MV-4-11 (cell line): ENCODE data around the gene CLCN3.
"Not testable (repeated sequence)": the region's sequence is repeated elsewhere in the genome, so short reads cannot be mapped to it uniquely, and the experiment has no call there.

Experiments used
- DNase-seq: peaks from one replicate; lab custom pipeline; 2025; lab: John Stamatoyannopoulos, UW

The CLCN3 gene

GRCh38 chr4:169619958-169620879 lies at the start of gene CLCN3:
CLCN3 (plus strand) TSS chr4:169620578; CDS start chr4:169635929, 15,351 bp downstream.
- peak; percentile 95 for DNase-seq

GRCh38 chr4:169571012-169571411 lies 49.4 kb upstream of the CLCN3 start:
- DNase-seq = not testable (repeated sequence)

- DNase-seq = no peak
Measured at GRCh38 chr4:169571435-169571834, 48.9 kb upstream of the CLCN3 start.

- DNase-seq = no peak
Measured at GRCh38 chr4:169573889-169574288, 46.5 kb upstream of the CLCN3 start.

- DNase-seq = no peak
Measured at GRCh38 chr4:169582203-169582602, 38.2 kb upstream of the CLCN3 start.

- DNase-seq = no peak
Measured at GRCh38 chr4:169582706-169583105, 37.7 kb upstream of the CLCN3 start.

GRCh38 chr4:169583563-169583962 lies 36.8 kb upstream of the CLCN3 start:
- DNase-seq = no peak

GRCh38 chr4:169593050-169593560 lies 27.3 kb upstream of the CLCN3 start:
- DNase-seq = no peak

- no peak for DNase-seq
Measured at GRCh38 chr4:169594560-169595195, 25.7 kb upstream of the CLCN3 start.

- no peak for DNase-seq
Measured at GRCh38 chr4:169601016-169601771, 19.2 kb upstream of the CLCN3 start.

- DNase-seq = no peak
Measured at GRCh38 chr4:169603312-169603711, 17.1 kb upstream of the CLCN3 start.

- peak; percentile 17 for DNase-seq
Measured at GRCh38 chr4:169604131-169604900, 16.1 kb upstream of the CLCN3 start.

- DNase-seq = no peak
Measured at GRCh38 chr4:169604903-169605331, 15.5 kb upstream of the CLCN3 start.

GRCh38 chr4:169611157-169611556 lies 9.2 kb upstream of the CLCN3 start:
- no peak for DNase-seq

- DNase-seq = peak; percentile 71
Measured at GRCh38 chr4:169611991-169612870, 8.1 kb upstream of the CLCN3 start, which contains the start of gene NEK1. NEK1 (minus strand) TSS chr4:169612583; CDS start chr4:169602630, 9,953 bp downstream.

GRCh38 chr4:169612871-169613859 lies 7.2 kb upstream of the CLCN3 start:
- DNase-seq = peak; percentile 64

- DNase-seq = no peak
Measured at GRCh38 chr4:169615467-169616106, 4.8 kb upstream of the CLCN3 start.

- no peak for DNase-seq
Measured at GRCh38 chr4:169616846-169617245, 3.5 kb upstream of the CLCN3 start.

- no peak for DNase-seq
Measured at GRCh38 chr4:169617306-169617705, 3.1 kb upstream of the CLCN3 start.
